ENCODE results near the gene IGSF10. TPM values are rescaled to one million over a fixed set of nuclear protein-coding genes. Genes with fewer than 3 reads are reported as not detected.
A peak's percentile ranks its signal among the peaks of the same experiment; 100 is the strongest.

IGSF10 gene
- polyA plus RNA-seq, 4 donors, result 1.3 to 2.6 TPM; not detected in 2

- H3K9me3 ChIP-seq (ENCODE audit: control insufficient read depth in 2 of 2, insufficient read depth in 1 of 2, low read depth in 1 of 2, low read length in 1 of 2), result no peaks in the 10 kb centered on the region
- no peaks in the 10 kb centered on the region for H3K27me3 ChIP-seq (ENCODE audit: control insufficient read depth in 3 of 3, insufficient read depth in 3 of 3, low read length in 3 of 3)
- FAIRE-seq, result no peak
- DNase-seq, result peak; percentile 71 to 77
- H3K4me3 ChIP-seq (ENCODE audit: low read depth in 1 of 3, low read length in 3 of 3), result no peak overlapping the region
- no peak overlapping the region for H3K27ac ChIP-seq (ENCODE audit: low read depth in 1 of 3, low read length in 2 of 3)
- no peaks in the 10 kb centered on the region for H3K36me3 ChIP-seq (ENCODE audit: control insufficient read depth in 3 of 3, insufficient read depth in 2 of 3, low read depth in 1 of 3, low read length in 3 of 3)
- WGBS, 3 donors, result 37 to 52% (median 39%) methylated on average over 9 of the region's 9 CpGs
- no peaks in the 10 kb centered on the region for H3K4me1 ChIP-seq (ENCODE audit: control insufficient read depth in 3 of 3, insufficient read depth in 2 of 3, low read depth in 1 of 3, low read length in 2 of 3)
Measured at GRCh38 chr3:151468284-151468917, 7.5 kb upstream of the IGSF10 start.

- H3K27me3 ChIP-seq (ENCODE audit: control insufficient read depth in 3 of 3, insufficient read depth in 3 of 3, low read length in 3 of 3), result no peaks in the 10 kb centered on the region
- H3K4me3 ChIP-seq (ENCODE audit: low read depth in 1 of 3, low read length in 3 of 3), result no peak overlapping the region
- H3K9me3 ChIP-seq (ENCODE audit: control insufficient read depth in 2 of 2, insufficient read depth in 1 of 2, low read depth in 1 of 2, low read length in 1 of 2), result no peaks in the 10 kb centered on the region
- FAIRE-seq, result no peak
- H3K27ac ChIP-seq (ENCODE audit: low read depth in 1 of 3, low read length in 2 of 3), result no peak overlapping the region
- H3K36me3 ChIP-seq (ENCODE audit: control insufficient read depth in 3 of 3, insufficient read depth in 2 of 3, low read depth in 1 of 3, low read length in 3 of 3), result no peaks in the 10 kb centered on the region
- WGBS, 3 donors, result 84 to 87% (median 86%) methylated on average over 1 of the region's 1 CpG
- DNase-seq, result no peak
- no peaks in the 10 kb centered on the region for H3K4me1 ChIP-seq (ENCODE audit: control insufficient read depth in 3 of 3, insufficient read depth in 2 of 3, low read depth in 1 of 3, low read length in 2 of 3)
Measured at GRCh38 chr3:151467069-151467468, 6.2 kb upstream of the IGSF10 start.

- H3K27me3 ChIP-seq (ENCODE audit: control insufficient read depth in 3 of 3, insufficient read depth in 3 of 3, low read length in 3 of 3), result peaks cover 0 to 9% (median 0%) of the 10 kb centered on the region in 3 donors
- no peaks in the 10 kb centered on the region for H3K36me3 ChIP-seq (ENCODE audit: control insufficient read depth in 3 of 3, insufficient read depth in 2 of 3, low read depth in 1 of 3, low read length in 3 of 3)
- no peaks in the 10 kb centered on the region for H3K4me1 ChIP-seq (ENCODE audit: control insufficient read depth in 3 of 3, insufficient read depth in 2 of 3, low read depth in 1 of 3, low read length in 2 of 3)
- WGBS, 3 donors, result 79 to 82% (median 80%) methylated on average over 1 of the region's 1 CpG
- H3K27ac ChIP-seq (ENCODE audit: low read depth in 1 of 3, low read length in 2 of 3), result no peak overlapping the region
- H3K9me3 ChIP-seq (ENCODE audit: control insufficient read depth in 2 of 2, insufficient read depth in 1 of 2, low read depth in 1 of 2, low read length in 1 of 2), result no peaks in the 10 kb centered on the region
- no peak for FAIRE-seq
- no peak overlapping the region for H3K4me3 ChIP-seq (ENCODE audit: low read depth in 1 of 3, low read length in 3 of 3)
- no peak for DNase-seq
Measured at GRCh38 chr3:151462991-151463390, 2.1 kb upstream of the IGSF10 start.

GRCh38 chr3:151462278-151462780, 1.5 kb upstream of the IGSF10 start:
- DNase-seq, result no peak
- no peaks in the 10 kb centered on the region for H3K9me3 ChIP-seq (ENCODE audit: control insufficient read depth in 2 of 2, insufficient read depth in 1 of 2, low read depth in 1 of 2, low read length in 1 of 2)
- H3K4me3 ChIP-seq (ENCODE audit: low read depth in 1 of 3, low read length in 3 of 3), result no peak overlapping the region
- no peak overlapping the region for H3K27ac ChIP-seq (ENCODE audit: low read depth in 1 of 3, low read length in 2 of 3)
- 83 to 84% (median 84%) methylated on average over 6 of the region's 6 CpGs for WGBS, 3 donors
- H3K36me3 ChIP-seq (ENCODE audit: control insufficient read depth in 3 of 3, insufficient read depth in 2 of 3, low read depth in 1 of 3, low read length in 3 of 3), result no peaks in the 10 kb centered on the region
- H3K27me3 ChIP-seq (ENCODE audit: control insufficient read depth in 3 of 3, insufficient read depth in 3 of 3, low read length in 3 of 3), result peaks cover 0 to 9% (median 0%) of the 10 kb centered on the region in 3 donors
- FAIRE-seq, result no peak
- H3K4me1 ChIP-seq (ENCODE audit: control insufficient read depth in 3 of 3, insufficient read depth in 2 of 3, low read depth in 1 of 3, low read length in 2 of 3), result no peaks in the 10 kb centered on the region

GRCh38 chr3:151460228-151460627, 633 bp downstream of the IGSF10 start:
- 12 to 21% (median 12%) methylated on average over 2 of the region's 2 CpGs for whole genome bisulfite sequencing, 3 donors
- Histone ChIP-seq H3K4me3 (ENCODE audit: low read depth in 1 of 3, low read length in 3 of 3) (peak overlapping the region in 1 of 3 donors; percentile 57), H3K36me3 (ENCODE audit: control insufficient read depth in 3 of 3, insufficient read depth in 2 of 3, low read depth in 1 of 3, low read length in 3 of 3) (no peaks in the 10 kb centered on the region), H3K4me1 (ENCODE audit: control insufficient read depth in 3 of 3, insufficient read depth in 2 of 3, low read depth in 1 of 3, low read length in 2 of 3) (no peaks in the 10 kb centered on the region), H3K27ac (ENCODE audit: low read depth in 1 of 3, low read length in 2 of 3) (no peak overlapping the region), H3K9me3 (ENCODE audit: control insufficient read depth in 2 of 2, insufficient read depth in 1 of 2, low read depth in 1 of 2, low read length in 1 of 2) (no peaks in the 10 kb centered on the region), H3K27me3 (ENCODE audit: control insufficient read depth in 3 of 3, insufficient read depth in 3 of 3, low read length in 3 of 3) (peaks cover 0 to 9% (median 0%) of the 10 kb centered on the region in 3 donors)
- FAIRE-seq, result no peak
- DNase-seq, result peak in 1 of 2 donors; percentile 17

GRCh38 chr3:151459358-151459757, 1.5 kb downstream of the IGSF10 start:
- Histone ChIP-seq H3K9me3 (ENCODE audit: control insufficient read depth in 2 of 2, insufficient read depth in 1 of 2, low read depth in 1 of 2, low read length in 1 of 2) (no peaks in the 10 kb centered on the region), H3K36me3 (ENCODE audit: control insufficient read depth in 3 of 3, insufficient read depth in 2 of 3, low read depth in 1 of 3, low read length in 3 of 3) (no peaks in the 10 kb centered on the region), H3K27me3 (ENCODE audit: control insufficient read depth in 3 of 3, insufficient read depth in 3 of 3, low read length in 3 of 3) (peaks cover 0 to 9% (median 0%) of the 10 kb centered on the region in 3 donors), H3K27ac (ENCODE audit: low read depth in 1 of 3, low read length in 2 of 3) (no peak overlapping the region), H3K4me3 (ENCODE audit: low read depth in 1 of 3, low read length in 3 of 3) (no peak overlapping the region), H3K4me1 (ENCODE audit: control insufficient read depth in 3 of 3, insufficient read depth in 2 of 3, low read depth in 1 of 3, low read length in 2 of 3) (no peaks in the 10 kb centered on the region)
- FAIRE-seq (no peak), DNase-seq (no peak)
- WGBS, 3 donors, result 49 to 59% (median 52%) methylated on average over 3 of the region's 3 CpGs

- Histone ChIP-seq H3K36me3 (ENCODE audit: control insufficient read depth in 3 of 3, insufficient read depth in 2 of 3, low read depth in 1 of 3, low read length in 3 of 3) (no peaks in the 10 kb centered on the region), H3K4me3 (ENCODE audit: low read depth in 1 of 3, low read length in 3 of 3) (no peak overlapping the region), H3K27ac (ENCODE audit: low read depth in 1 of 3, low read length in 2 of 3) (no peak overlapping the region), H3K9me3 (ENCODE audit: control insufficient read depth in 2 of 2, insufficient read depth in 1 of 2, low read depth in 1 of 2, low read length in 1 of 2) (no peaks in the 10 kb centered on the region), H3K27me3 (ENCODE audit: control insufficient read depth in 3 of 3, insufficient read depth in 3 of 3, low read length in 3 of 3) (peaks cover 0 to 7% (median 0%) of the 10 kb centered on the region in 3 donors), H3K4me1 (ENCODE audit: control insufficient read depth in 3 of 3, insufficient read depth in 2 of 3, low read depth in 1 of 3, low read length in 2 of 3) (no peaks in the 10 kb centered on the region)
- 91 to 92% (median 91%) methylated on average over 3 of the region's 3 CpGs for WGBS, 3 donors
- DNase-seq, result no peak
- FAIRE-seq, result no peak
Measured at GRCh38 chr3:151456065-151456464, 4.8 kb downstream of the IGSF10 start.

- no peak overlapping the region for H3K27ac ChIP-seq (ENCODE audit: low read depth in 1 of 3, low read length in 2 of 3)
- H3K36me3 ChIP-seq (ENCODE audit: control insufficient read depth in 3 of 3, insufficient read depth in 2 of 3, low read depth in 1 of 3, low read length in 3 of 3), result no peaks in the 10 kb centered on the region
- H3K9me3 ChIP-seq (ENCODE audit: control insufficient read depth in 2 of 2, insufficient read depth in 1 of 2, low read depth in 1 of 2, low read length in 1 of 2), result no peaks in the 10 kb centered on the region
- H3K4me3 ChIP-seq (ENCODE audit: low read depth in 1 of 3, low read length in 3 of 3), result no peak overlapping the region
- DNase-seq (no peak), FAIRE-seq (no peak)
- no peaks in the 10 kb centered on the region for H3K27me3 ChIP-seq (ENCODE audit: control insufficient read depth in 3 of 3, insufficient read depth in 3 of 3, low read length in 3 of 3)
- no peaks in the 10 kb centered on the region for H3K4me1 ChIP-seq (ENCODE audit: control insufficient read depth in 3 of 3, insufficient read depth in 2 of 3, low read depth in 1 of 3, low read length in 2 of 3)
- WGBS, 3 donors, result 48 to 71% (median 60%) methylated on average over 2 of the region's 2 CpGs
Measured at GRCh38 chr3:151452841-151453240, 8.0 kb downstream of the IGSF10 start.

- DNase-seq (no peak), FAIRE-seq (no peak)
- H3K27ac ChIP-seq (ENCODE audit: low read depth in 1 of 3, low read length in 2 of 3), result no peak overlapping the region
- no peaks in the 10 kb centered on the region for H3K27me3 ChIP-seq (ENCODE audit: control insufficient read depth in 3 of 3, insufficient read depth in 3 of 3, low read length in 3 of 3)
- H3K36me3 ChIP-seq (ENCODE audit: control insufficient read depth in 3 of 3, insufficient read depth in 2 of 3, low read depth in 1 of 3, low read length in 3 of 3), result no peaks in the 10 kb centered on the region
- WGBS, 3 donors, result 5 to 57% (median 39%) methylated on average over 1 of the region's 1 CpG
- no peaks in the 10 kb centered on the region for H3K4me1 ChIP-seq (ENCODE audit: control insufficient read depth in 3 of 3, insufficient read depth in 2 of 3, low read depth in 1 of 3, low read length in 2 of 3)
- H3K4me3 ChIP-seq (ENCODE audit: low read depth in 1 of 3, low read length in 3 of 3), result no peak overlapping the region
- H3K9me3 ChIP-seq (ENCODE audit: control insufficient read depth in 2 of 2, insufficient read depth in 1 of 2, low read depth in 1 of 2, low read length in 1 of 2), result peaks cover 0 to 4% of the 10 kb centered on the region in 2 donors
Measured at GRCh38 chr3:151452368-151452767, 8.5 kb downstream of the IGSF10 start.
